ENCODE measurements around the gene SIX5.
A peak's percentile ranks its signal among the peaks of the same experiment; 100 is the strongest.

Gene SIX5

DNA sequence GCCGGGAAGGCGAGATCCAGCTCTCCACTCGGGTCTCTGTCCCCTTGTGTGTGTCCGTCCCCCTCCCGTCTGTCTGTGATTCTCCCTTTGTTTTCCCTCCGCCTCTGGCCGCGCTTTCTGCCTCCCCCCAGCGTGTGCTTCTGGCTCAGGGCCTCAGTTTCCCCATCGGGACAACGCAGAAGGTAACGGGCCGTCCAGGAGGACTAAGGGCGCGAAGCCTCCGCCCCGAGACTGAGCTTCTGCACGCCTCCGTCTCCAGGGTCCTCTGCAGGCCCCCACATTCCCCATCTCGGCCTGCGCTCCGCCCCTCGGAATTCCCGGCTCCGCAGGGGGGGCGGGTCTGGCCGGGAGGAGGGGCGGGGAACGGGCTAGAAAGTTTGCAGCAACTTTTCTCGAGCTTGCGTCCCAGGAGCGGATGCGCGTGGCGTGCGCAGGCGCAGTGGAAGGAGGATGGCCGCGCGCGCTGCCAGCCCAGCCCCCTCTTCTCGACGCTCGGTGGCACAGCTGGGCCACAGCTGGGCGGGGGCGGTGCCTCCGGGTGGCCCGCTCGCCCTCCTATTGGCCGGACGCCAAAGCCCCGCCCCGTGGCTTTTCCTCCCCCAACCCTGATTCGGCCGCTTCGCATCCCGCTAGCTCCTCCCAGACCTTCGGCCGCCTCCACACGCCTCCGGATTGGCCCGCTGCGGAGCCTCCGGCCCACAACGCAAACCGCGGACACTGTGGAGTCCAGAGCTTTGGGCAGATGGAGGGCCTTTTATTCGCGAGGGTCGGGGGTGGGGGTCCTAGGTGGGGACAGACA is at the start of gene SIX5:
TSS of gene SIX5 (minus strand) at position 269 of the 799 bp plus-strand sequence. CDS start 408 bp downstream, outside the sequence.
- H3K27ac Mint-ChIP-seq = peak within 1 kb of the TSS; percentile 65 to 86
- H3K9me3 Mint-ChIP-seq = no peaks in the 10 kb centered on the region
- H3K4me1 Mint-ChIP-seq = peaks cover 33% of the 10 kb centered on the region
- peak within 1 kb of the TSS; percentile 94 to 95 for H3K4me3 Mint-ChIP-seq
- peaks cover 68% of the 10 kb centered on the region for H3K27me3 Mint-ChIP-seq
- ATAC-seq (peak; percentile 74), DNase-seq (peak; percentile 98 to 99)

DNA sequence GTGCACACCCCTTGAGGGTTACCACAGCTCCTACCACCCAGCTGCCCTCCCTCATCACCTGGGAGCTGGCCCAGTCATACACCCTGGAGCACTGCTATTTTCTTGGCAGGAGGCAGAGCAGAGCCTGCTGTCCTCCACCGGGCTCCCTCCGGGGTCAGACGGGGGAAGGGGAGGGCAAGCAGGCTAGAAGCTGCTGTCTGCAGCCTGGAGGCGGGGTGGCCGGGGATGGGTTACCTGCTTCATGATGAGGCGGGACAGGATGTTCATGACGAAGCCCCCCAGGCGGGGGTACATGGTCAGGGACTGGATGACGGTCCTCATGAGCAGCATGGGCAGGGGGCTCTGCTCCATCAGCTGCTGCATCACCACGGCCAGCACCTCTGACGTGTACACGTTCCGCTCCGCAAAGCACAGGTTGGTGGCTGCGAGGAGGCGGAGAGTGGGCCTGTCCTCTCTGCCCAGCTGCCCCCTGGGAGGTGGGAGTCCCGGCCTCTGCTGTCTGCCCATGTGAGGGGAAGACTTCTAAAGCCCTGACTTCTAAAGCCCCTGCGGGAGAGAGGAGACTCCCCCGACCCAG is 48.8 kb upstream of the SIX5 start:
- Mint-ChIP-seq H3K27ac (no peak overlapping the region), H3K4me1 (peaks cover 21% of the 10 kb centered on the region), H3K27me3 (peaks cover 27% of the 10 kb centered on the region), H3K4me3 (no peak overlapping the region), H3K9me3 (no peaks in the 10 kb centered on the region)
- DNase-seq = peak in 1 of 2 donors; percentile 31
- ATAC-seq = no peak

DNA sequence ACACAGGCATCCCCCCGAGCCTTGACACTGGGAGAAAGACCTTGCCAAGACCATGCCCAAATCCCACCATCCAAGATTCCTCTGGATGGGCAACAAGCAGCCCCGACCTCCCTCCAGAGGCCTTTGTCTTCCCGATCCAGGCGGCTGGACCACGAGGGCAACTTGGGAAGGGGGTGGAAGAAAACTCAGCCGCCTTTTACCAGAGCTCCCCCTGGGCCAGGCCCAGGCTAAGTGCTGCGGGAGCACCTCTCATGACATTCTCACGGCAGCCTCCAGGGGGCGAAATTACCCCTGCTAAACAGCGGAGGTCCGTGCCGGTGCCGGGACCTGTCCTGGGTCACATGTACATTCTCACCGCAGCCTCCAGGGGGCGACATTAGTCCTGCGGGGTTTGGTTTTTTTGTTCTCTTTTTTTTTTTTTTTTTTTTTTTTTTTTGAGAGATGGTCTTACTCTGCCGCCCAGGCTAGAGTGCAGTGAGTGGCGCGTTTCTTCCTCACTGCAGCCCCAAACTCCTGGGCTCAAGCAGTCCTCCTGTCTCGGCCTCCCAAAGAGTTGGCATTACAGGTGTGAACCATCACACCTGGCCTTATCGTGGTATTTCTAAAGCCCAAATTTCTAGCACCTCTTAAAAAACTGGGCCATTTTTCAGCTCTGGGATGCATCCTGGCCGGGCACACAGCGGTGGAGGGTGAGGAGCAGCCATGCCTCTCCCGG is 48.1 kb upstream of the SIX5 start:
- Mint-ChIP-seq H3K27me3 (peaks cover 34% of the 10 kb centered on the region), H3K4me1 (peaks cover 21% of the 10 kb centered on the region), H3K9me3 (no peaks in the 10 kb centered on the region), H3K27ac (peak overlapping the region in 1 of 2 donors; percentile 54), H3K4me3 (no peak overlapping the region)
- ATAC-seq (peak; percentile 95), DNase-seq (peak; percentile 95)

- no peaks in the 10 kb centered on the region for H3K9me3 Mint-ChIP-seq
- peaks cover 21% of the 10 kb centered on the region for H3K4me1 Mint-ChIP-seq
- no peak for DNase-seq
- ATAC-seq = peak; percentile 7
- H3K27ac Mint-ChIP-seq = peak overlapping the region in 1 of 2 donors; percentile 72
- peaks cover 37% of the 10 kb centered on the region for H3K27me3 Mint-ChIP-seq
- H3K4me3 Mint-ChIP-seq = peak overlapping the region in 1 of 2 donors; percentile 53
These were observed 47.4 kb upstream of the SIX5 start for GRCh38 chr19:45816236-45817009.

GRCh38 chr19:45815481-45816216 is 46.6 kb upstream of the SIX5 start:
- H3K4me3 Mint-ChIP-seq = peak overlapping the region in 1 of 2 donors; percentile 53

GRCh38 chr19:45814851-45815480 is 45.9 kb upstream of the SIX5 start, which contains the start of gene RSPH6A:
Gene RSPH6A, minus strand, starts transcription at chr19:45815308. Its CDS starts 132 bp downstream, at chr19:45815176.
- Mint-ChIP-seq H3K4me1 (peaks cover 21% of the 10 kb centered on the region), H3K27ac (peak within 1 kb of the TSS in 1 of 2 donors; percentile 86), H3K9me3 (no peaks in the 10 kb centered on the region), H3K27me3 (peaks cover 45% of the 10 kb centered on the region), H3K4me3 (peak within 1 kb of the TSS in 1 of 2 donors; percentile 53)
- no peak for DNase-seq
- no peak for ATAC-seq

More at GRCh38 chr19:45815481-45816216, 46.6 kb upstream of the SIX5 start:
- DNase-seq (no peak), ATAC-seq (no peak)
- peaks cover 21% of the 10 kb centered on the region for H3K4me1 Mint-ChIP-seq
- H3K9me3 Mint-ChIP-seq = no peaks in the 10 kb centered on the region
- H3K27ac Mint-ChIP-seq = peak overlapping the region in 1 of 2 donors; percentile 86
- peaks cover 44% of the 10 kb centered on the region for H3K27me3 Mint-ChIP-seq

GRCh38 chr19:45814166-45814780 is 45.2 kb upstream of the SIX5 start:
- Mint-ChIP-seq H3K4me1 (peaks cover 27% of the 10 kb centered on the region), H3K27me3 (peaks cover 45% of the 10 kb centered on the region), H3K4me3 (no peak overlapping the region), H3K27ac (no peak overlapping the region), H3K9me3 (no peaks in the 10 kb centered on the region)
- DNase-seq = no peak
- ATAC-seq = no peak

DNA sequence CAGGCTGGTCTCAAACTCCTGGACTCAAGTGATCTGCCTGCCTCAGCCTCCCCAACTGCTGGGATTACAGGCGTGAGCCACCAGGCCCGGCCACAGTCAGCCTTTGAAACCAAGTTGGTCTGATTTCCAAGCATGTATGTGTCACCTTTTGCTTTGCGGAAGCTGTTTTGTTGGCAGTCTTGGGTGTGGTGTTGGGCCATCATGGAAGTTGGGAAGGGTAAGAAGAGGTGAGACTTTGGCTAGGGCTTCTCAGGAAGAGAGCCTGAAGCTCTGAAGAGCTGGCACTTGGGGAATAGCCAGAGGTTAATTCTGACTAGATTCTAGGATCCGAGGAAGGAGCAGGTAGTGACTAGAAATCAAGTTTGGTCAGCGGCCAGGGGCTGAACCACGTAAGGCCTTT is 43.2 kb upstream of the SIX5 start:
- ATAC-seq (no peak), DNase-seq (no peak)
- H3K27ac Mint-ChIP-seq = peak overlapping the region in 1 of 2 donors; percentile 53
- peaks cover 25% of the 10 kb centered on the region for H3K4me1 Mint-ChIP-seq
- H3K27me3 Mint-ChIP-seq = peaks cover 45% of the 10 kb centered on the region
- H3K9me3 Mint-ChIP-seq = no peaks in the 10 kb centered on the region
- H3K4me3 Mint-ChIP-seq = no peak overlapping the region

- H3K27ac Mint-ChIP-seq = peak overlapping the region in 1 of 2 donors; percentile 29
- no peaks in the 10 kb centered on the region for H3K9me3 Mint-ChIP-seq
- peaks cover 47% of the 10 kb centered on the region for H3K27me3 Mint-ChIP-seq
- peak; percentile 39 for ATAC-seq
- DNase-seq = no peak
- H3K4me1 Mint-ChIP-seq = peaks cover 8% of the 10 kb centered on the region
- peak overlapping the region in 1 of 2 donors; percentile 37 for H3K4me3 Mint-ChIP-seq
These were observed 40.6 kb upstream of the SIX5 start for GRCh38 chr19:45809643-45810159.

GRCh38 chr19:45805719-45806118 is 36.7 kb upstream of the SIX5 start:
- Mint-ChIP-seq H3K27ac (peak overlapping the region in 1 of 2 donors; percentile 24), H3K4me3 (no peak overlapping the region), H3K4me1 (peaks cover 8% of the 10 kb centered on the region), H3K9me3 (no peaks in the 10 kb centered on the region), H3K27me3 (peaks cover 34% of the 10 kb centered on the region)
- DNase-seq = no peak
- no peak for ATAC-seq

- no peak overlapping the region for H3K27ac Mint-ChIP-seq
- H3K4me1 Mint-ChIP-seq = peaks cover 8% of the 10 kb centered on the region
- H3K4me3 Mint-ChIP-seq = no peak overlapping the region
- peaks cover 40% of the 10 kb centered on the region for H3K27me3 Mint-ChIP-seq
- ATAC-seq (no peak), DNase-seq (no peak)
- H3K9me3 Mint-ChIP-seq = no peaks in the 10 kb centered on the region
These were observed 35.8 kb upstream of the SIX5 start for GRCh38 chr19:45804959-45805230.

DNA sequence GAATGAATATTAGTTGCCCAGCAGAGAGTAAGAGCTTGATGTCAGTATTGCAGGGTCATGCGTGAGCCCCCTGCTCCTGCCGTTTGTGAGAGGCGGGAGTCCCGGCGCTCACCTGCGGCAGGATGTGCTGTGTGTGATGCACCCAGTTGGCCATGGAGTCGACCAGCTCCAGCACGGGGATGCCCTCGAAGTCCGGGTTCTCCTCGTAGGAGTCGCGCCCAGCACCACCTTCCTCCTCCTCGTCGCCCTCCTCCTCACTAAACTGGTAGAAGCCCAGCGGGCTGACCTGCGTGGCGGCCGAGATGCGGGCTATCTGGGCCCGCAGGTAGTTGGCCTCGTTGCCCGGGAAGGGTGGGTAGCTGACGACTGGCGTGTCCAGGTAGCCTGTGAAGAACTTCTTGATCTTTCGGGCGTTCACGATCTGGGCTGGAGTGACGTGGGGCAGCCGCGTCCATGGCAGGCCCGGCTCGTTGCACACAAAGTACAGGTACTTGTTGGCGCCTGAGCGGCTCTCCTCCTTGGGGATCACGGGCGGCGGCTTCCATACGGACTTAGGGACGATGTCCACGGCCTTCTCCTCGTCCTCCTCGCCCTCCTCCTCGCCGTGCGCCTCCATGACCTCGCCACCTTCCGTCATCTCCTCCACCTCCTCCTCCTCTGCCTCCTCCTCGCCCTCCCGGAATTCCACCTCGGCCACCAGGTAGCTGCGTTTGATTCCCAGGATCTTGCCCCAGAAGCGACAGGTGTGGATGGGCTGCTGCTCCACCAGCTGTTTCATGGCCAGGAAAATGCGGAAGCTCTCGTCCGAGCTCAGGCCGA is 35.3 kb upstream of the SIX5 start:
- DNase-seq = no peak
- no peak overlapping the region for H3K4me3 Mint-ChIP-seq

DNA sequence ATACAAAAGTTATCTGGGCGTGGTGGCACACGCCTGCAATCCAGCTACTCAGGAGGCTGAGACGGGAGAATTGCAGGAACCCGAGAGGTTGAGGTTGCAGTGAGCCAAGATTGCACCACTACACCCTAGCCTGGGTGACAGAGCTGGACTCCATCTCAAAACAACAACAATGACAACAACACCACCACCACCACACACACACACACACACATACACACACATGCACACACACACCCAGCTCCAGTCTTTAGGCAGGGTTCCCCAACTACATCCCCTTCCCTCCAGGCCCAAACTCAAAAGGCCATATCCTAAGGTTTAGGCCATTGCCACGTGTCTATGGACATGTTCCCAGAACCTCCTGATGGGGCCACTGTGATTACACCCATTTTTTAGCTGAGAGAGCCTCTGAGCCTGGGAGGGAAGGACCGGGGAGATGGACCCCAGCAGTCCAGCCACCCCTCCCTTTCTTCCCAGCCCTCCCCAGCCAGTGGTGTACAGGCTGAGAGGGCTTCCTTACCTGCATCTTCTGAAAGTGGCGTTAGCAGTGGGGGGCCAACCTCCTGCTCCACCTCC is 32.6 kb upstream of the SIX5 start:
- no peak for DNase-seq
- Mint-ChIP-seq H3K27ac (no peak overlapping the region), H3K27me3 (peaks cover 71% of the 10 kb centered on the region), H3K4me3 (no peak overlapping the region), H3K4me1 (peaks cover 9% of the 10 kb centered on the region), H3K9me3 (no peaks in the 10 kb centered on the region)
- ATAC-seq = no peak

More for the DNA sequence above, 35.3 kb upstream of the SIX5 start:
- H3K27me3 Mint-ChIP-seq = peaks cover 46% of the 10 kb centered on the region
- H3K4me1 Mint-ChIP-seq = peaks cover 2% of the 10 kb centered on the region
- H3K9me3 Mint-ChIP-seq = no peaks in the 10 kb centered on the region
- no peak overlapping the region for H3K27ac Mint-ChIP-seq
- no peak for ATAC-seq

Measured in stimulated activated naive CD8-positive, alpha-beta T cell treated with anti-CD3 and anti-CD28 coated beads, Interleukin-15, amount 100 ng/mL, for 72 hours (primary cell).